HG02678 (cell line): ENCODE results near the gene SLC37A1.

Source experiments
- ATAC-seq: cut with Tn5 transposase; IDR thresholded peaks from one replicate; pipeline ENCODE4 v1.9.1; 2021; ENCODE audit warnings: mild to moderate bottlenecking, moderate library complexity; ENCODE audit not compliant: unreplicated experiment

The SLC37A1 gene

GRCh38 chr21:42591170-42591869 lies 77.7 kb downstream of the SLC37A1 start:
- no peak for ATAC-seq

DNA sequence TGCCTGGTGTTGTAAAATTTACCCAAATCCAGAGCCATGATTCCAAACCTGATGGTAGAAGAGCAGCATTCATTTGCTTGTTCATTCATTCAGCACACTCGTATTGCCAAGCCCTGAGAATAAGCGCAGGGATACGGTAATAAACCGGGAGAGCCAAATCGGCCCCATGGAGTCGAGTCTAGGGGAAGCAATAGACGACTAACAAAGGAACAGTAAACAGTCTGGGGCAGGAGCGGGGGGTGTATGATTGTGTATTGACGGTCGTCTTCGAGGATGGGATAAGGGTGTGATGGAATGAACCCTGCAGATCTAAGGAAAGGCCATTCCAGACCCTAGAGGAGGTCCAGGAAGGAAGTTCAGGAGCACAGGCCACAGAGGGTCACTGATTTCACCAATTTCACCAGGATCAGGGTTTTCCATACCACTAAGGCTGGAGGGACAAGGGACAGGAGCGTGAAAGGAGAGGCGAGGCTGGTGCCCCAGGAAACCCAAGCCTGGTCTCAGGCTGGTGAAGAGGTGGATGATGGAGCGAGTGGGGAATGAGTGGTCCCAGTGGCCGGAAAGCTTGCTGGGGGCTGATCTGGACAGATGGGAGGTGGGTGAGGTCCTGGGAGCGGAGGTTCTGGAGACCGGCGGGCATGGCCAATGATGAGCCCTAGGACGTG lies 78.6 kb downstream of the SLC37A1 start:
- no peak for ATAC-seq

- ATAC-seq, result no peak
Measured at GRCh38 chr21:42593007-42593814, 79.6 kb downstream of the SLC37A1 start.

- no peak for ATAC-seq
Measured at GRCh38 chr21:42594616-42595282, 81.1 kb downstream of the SLC37A1 start.

DNA sequence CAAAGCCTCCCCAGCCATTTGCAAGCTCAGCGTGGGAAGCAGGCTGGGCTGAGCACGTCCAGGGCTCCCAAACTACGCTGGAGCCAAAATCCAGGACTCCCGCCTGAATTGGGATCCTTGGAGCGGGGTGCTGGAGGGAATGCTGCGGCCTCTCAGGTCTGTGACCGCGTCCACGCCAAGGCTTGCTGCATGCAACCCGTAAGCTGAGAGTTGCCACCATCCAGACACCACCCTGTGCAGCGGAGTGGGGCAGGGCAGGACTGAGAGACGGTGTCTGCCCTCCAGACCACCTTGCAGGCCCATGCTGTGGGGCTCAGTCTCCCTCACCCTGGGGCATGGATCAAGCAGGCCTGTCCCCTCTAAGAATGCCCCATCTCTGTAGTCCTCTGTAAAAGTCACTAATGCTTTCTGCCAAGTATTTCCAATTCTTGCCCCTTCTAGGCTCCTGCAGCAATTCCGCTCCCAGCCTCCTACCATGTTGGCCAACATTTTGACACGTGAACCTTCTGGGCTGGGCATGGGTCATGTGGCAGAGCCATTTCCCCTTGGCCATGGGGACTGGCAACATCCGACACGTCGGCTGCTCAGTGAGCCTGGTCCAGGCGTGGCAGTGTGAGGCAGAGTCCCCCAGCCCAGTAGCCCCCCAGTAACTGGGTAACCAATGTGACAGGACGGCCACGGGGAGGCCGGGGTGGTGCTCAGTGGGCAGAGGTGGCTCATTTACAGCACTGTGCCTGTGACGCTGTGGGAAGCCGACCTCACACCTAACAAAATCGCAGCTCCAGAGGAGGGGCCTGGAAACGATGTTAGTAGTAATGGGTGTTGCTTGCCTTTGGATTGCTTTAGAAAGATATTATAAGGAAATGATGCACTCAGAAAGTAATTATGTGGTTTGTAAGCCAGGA lies 81.9 kb downstream of the SLC37A1 start:
- no peak for ATAC-seq

DNA sequence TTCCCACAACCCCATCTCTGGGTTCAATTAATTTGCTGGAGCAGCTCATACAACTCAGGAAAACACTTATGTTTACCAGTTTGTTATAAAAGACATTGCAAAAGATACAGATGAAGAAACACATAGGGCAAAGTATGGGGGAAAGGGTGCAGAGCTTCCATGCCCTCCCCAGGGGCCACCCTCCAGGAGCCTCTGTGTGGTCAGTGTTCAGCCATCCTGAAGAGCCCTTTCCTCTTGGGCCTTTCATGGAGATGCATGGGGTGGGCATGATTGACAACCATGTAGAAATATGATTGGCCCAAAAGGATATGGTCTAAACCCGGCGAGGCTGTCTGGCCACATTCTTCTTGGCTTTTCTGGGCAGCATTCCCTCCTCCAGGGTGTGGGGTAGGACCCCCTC lies 83.0 kb downstream of the SLC37A1 start:
- no peak for ATAC-seq

GRCh38 chr21:42597487-42598158 lies 84.0 kb downstream of the SLC37A1 start:
- no peak for ATAC-seq

- ATAC-seq, result no peak
Measured at GRCh38 chr21:42598159-42598735, 84.6 kb downstream of the SLC37A1 start.

DNA sequence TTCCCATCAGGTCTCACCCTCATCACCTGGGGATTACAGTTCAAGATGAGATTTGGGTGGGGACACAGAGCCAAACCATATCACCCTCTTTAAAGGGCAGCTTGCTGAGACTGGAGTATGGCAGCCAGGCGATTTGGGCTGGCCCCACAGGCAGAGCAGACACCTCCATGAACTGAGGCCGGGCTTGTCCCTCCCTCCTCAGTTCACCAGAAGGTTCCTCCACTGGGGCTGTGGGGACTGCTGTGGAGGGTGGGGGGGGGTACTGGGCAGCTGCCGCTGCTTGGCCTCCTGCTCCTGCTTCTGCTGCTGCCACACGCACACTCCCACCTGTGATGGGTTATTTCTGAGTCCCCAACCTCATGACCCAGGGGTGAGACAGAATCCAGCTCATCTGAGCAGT lies 85.8 kb downstream of the SLC37A1 start:
- ATAC-seq, result no peak

GRCh38 chr21:42599962-42600361 lies 86.3 kb downstream of the SLC37A1 start:
- no peak for ATAC-seq

GRCh38 chr21:42601656-42602055 lies 88.0 kb downstream of the SLC37A1 start:
- no peak for ATAC-seq

- no peak for ATAC-seq
Measured at GRCh38 chr21:42607102-42607501, 93.5 kb downstream of the SLC37A1 start.

- ATAC-seq, result no peak
Measured at GRCh38 chr21:42607525-42608102, 94.0 kb downstream of the SLC37A1 start.

- ATAC-seq, result no peak
Measured at GRCh38 chr21:42608446-42608845, 94.8 kb downstream of the SLC37A1 start.

DNA sequence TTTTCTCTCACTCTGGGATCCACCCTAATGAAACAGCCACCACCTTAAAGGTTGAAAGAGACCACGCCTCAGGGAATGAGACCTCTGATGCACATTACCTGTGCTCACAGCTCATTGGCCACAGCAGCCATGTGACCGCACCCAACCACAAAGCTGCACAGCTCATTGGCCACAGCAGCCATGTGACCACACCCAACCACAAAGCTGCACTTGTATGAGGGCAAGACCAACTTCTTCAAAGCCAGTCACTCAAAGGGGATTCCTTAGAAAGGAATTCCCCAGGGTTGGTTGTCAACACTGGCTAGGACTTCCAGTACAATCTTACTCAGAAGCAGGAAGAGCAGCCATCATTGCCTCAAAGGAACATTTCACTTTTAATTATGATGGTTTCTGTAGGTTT lies 96.2 kb downstream of the SLC37A1 start:
- ATAC-seq, result no peak

- no peak for ATAC-seq
Measured at GRCh38 chr21:42611852-42612251, 98.2 kb downstream of the SLC37A1 start.

DNA sequence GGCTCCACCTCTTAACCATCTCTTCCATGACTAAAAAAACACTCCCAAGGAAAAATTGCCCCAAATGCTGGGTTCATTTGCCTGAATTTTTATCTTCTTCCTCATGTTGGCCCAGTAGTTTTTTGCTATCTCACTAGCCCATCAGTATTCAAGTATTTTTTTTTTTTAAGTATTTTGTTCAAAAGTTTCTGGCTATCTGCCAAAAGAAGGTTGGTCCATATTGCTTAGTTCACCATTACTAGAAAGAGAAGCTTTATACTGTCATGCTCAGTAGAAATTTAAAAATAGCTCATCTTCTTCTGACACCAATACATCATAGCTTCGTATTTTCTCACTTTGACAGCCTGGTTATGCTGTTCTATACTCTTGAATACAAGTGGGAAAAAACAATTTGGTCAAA lies 98.7 kb downstream of the SLC37A1 start:
- ATAC-seq, result no peak

DNA sequence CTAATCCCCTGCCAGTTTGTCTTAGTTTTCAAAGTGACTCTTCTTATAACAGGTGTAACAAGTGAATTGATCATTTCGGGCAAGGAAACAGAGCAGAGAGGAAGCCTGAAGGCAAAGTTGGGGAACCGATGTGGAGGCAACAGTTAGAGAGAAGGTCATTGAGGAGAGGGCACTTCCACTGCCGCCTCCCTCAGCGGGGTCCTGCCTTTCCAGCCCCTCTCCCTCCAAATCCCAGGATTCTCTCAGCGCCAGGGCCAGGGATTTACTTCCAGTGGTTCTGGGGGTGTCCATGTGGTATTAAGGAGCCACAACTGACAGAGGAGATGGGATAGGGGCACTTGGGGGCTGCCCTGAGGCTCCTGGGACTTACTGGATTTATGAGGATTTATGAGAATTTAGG lies 100.1 kb downstream of the SLC37A1 start:
- no peak for ATAC-seq

DNA sequence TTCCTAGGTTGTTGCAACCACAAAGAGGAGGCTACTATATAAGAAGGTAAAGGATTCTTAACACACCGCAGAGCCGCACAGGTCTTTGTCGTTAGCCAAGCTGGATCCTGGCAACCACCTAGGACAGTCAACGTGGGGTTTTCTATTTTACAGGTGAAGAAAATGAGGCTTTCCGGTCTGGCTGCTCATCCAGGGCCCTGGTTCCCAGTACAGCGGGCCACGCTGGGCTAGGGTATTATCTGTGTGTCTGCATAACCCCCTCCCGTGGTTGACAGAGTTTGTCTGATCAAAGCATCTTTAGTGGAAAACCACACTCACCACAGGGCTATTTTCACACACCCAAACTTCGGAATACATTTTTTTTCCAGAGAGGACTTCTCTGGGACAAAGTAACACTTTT lies 100.7 kb downstream of the SLC37A1 start:
- ATAC-seq, result no peak
